ENCODE data around the gene STX12.

STX12 gene

DNA sequence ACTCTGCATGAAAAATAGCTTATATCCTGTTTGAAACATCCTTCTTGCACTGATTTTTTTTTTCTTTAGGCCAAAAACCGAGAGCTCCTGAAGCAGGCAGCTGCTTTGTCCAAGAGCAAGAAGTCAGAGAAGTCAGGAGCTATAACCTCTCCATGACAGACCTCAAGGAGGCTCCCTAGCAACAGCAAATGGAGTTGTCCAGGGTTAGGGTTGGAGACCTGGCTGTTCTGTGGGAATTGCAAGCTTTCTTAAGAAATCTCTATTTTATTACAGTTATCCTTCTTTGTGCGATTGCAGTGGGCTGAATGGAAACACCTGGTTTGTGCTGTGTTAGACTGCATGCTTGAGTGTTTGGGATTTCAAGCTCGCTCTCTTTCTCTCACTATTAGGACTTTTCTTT is 12.6 kb upstream of the STX12 start:
- H3K4me3 ChIP-seq (replicated peaks; ENCODE audit: low read depth, low read length) = no peak overlapping the region
- TF ChIP-seq, protein P1, sequence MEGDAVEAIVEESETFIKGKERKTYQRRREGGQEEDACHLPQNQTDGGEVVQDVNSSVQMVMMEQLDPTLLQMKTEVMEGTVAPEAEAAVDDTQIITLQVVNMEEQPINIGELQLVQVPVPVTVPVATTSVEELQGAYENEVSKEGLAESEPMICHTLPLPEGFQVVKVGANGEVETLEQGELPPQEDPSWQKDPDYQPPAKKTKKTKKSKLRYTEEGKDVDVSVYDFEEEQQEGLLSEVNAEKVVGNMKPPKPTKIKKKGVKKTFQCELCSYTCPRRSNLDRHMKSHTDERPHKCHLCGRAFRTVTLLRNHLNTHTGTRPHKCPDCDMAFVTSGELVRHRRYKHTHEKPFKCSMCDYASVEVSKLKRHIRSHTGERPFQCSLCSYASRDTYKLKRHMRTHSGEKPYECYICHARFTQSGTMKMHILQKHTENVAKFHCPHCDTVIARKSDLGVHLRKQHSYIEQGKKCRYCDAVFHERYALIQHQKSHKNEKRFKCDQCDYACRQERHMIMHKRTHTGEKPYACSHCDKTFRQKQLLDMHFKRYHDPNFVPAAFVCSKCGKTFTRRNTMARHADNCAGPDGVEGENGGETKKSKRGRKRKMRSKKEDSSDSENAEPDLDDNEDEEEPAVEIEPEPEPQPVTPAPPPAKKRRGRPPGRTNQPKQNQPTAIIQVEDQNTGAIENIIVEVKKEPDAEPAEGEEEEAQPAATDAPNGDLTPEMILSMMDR (IDR thresholded peaks at IDR 0.05; ENCODE audit: low read length, missing control alignments) = no peak
- DNase-seq (ENCODE audit: low read depth) = peak; percentile 51

DNA sequence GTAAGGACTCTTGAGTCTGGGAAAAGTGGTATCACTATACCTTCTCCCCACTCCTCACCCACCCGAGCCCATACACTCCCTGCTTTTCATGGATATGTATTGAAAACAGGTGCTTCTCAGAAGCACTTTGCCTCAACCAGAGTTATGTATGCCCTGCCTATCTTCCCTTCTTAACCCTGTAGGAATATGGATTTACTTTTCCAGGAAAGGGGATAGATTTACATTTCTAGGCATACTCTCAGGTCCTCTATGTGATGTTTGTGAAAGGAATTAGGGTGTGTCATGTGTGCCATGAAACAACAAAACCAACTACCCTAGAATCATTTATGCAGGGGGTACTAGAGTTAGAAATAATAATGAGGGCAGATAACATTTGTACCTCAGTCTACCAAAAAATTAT is 11.0 kb upstream of the STX12 start:
- TF ChIP-seq, protein P1 (IDR thresholded peaks at IDR 0.05; ENCODE audit: low read length, missing control alignments) = no peak
- no peak overlapping the region for H3K4me3 ChIP-seq (replicated peaks; ENCODE audit: low read depth, low read length)
- no peak for DNase-seq (ENCODE audit: low read depth)

DNA sequence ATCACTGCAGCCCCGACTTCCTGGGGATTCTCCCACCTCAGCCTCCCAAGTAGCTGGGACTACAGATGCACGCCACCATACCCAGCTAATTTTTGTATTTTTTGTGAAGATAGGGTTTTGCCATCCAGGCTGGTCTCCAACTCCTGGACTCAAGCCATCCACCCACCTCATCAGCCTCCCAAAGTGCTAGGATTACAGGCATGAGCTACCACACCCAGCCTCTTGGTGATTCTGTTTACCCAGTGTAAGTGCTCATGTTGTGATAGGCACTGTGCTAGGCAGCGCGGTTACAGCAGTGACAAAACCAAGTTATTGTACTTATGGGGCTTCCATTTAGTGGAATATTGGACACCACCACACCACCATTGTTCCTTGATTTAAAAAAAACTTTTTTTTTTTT is 9.7 kb upstream of the STX12 start:
- no peak overlapping the region for H3K4me3 ChIP-seq (replicated peaks; ENCODE audit: low read depth, low read length)
- TF ChIP-seq, protein P1 (IDR thresholded peaks at IDR 0.05; ENCODE audit: low read length, missing control alignments) = no peak

DNA sequence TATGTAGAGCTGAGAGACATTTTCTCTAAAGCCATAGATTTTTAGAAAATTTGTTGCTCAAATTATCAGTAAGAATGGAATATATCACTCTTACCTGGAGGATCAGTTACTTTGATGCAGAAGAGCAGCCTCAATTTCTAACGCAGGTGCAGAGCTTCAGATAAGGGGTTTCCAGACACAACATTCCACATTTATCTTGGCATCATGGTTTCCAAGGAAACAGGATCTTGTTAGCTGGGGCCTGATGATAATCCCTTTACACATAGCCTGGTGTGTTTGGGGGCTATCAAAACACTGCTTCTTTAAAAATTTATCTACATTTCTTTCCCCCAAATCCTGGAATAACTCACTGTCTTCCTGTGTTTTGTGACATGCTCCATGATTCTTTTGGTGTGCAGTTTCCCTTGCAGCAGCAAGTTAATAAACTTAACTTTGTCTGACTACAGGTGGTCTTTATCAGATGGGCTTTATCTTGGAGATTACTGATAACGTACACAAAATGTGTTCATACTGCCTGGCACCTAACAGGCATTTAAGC is 2.7 kb upstream of the STX12 start:
- no peak for DNase-seq (ENCODE audit: low read depth)
- TF ChIP-seq, protein P1 (IDR thresholded peaks at IDR 0.05; ENCODE audit: low read length, missing control alignments) = no peak
- H3K4me3 ChIP-seq (replicated peaks; ENCODE audit: low read depth, low read length) = no peak overlapping the region

More for the DNA sequence above, 9.7 kb upstream of the STX12 start:
- no peak for DNase-seq (ENCODE audit: low read depth)

DNA sequence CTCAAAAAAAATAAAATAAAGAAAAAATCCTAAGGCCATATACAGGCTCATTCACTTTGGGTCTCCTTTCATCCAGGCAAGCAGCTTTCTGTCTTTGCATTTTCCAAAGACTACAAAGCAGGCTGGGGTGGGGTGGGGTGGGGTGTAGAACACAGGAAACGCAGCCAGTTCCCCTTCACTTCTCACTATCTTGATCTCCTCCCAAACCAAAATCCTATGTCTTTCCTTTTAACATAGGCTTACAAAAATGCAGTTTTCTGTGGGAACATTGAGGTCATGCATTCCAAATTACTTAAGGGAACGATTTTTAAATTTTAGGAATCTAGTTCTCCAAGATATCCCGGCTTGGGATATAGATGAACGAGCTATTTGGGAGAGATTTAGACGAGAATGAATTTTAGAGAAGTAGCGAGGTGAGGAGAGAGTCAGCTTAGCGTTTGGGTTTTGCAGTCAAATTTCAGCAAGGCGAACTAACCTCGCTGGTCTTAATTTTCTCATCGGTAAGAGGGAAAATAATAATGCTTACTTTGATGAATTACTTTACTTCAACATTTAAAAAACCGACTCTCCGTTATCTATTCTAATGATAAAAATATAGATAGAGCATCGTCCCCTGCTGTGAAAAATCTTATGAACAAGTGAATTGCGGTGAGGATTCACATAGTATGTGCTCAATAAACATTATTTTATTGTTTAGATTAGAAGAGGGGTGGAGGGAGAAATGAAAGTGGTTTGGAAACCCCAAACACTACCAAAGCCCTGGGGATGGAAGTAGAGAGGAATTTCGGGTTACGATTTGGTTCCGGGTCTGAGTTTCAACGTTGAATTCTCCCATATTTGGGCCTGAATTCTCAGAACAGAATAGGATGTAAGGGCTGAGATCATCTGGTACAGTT is 735 bp upstream of the STX12 start:
- DNase-seq (ENCODE audit: low read depth) = peak; percentile 55
- H3K4me3 ChIP-seq (replicated peaks; ENCODE audit: low read depth, low read length) = peak overlapping the region; percentile 90
- TF ChIP-seq, protein P1 (IDR thresholded peaks at IDR 0.05; ENCODE audit: low read length, missing control alignments) = no peak

DNA sequence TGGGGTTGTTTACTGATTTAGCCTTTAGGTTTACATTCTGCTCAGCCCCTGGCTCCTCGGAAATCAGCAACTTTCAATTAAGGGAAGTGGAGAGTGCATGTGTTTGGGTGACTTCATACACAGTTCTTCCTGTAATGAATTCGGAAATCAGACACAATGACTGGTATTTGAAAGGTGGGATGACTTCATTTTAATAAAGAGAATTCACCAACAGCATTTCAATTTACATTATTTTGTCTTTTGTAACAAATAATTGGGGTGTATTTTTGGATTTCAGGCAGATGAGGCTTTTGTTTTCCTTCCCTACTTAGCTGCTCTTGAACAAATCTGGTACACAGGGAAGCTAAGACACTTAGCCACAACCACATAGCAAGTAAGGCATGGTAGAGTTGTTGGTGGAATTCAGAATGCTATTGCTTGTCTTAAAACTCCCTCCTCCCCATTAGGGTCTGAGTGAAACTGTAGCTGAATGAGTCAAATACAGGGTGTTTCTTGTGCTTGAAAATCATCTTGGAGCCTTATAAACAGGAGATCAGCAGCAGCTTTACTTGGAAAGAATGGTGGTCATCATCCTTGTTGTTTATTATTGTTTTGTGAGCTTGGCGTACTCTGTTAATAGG is 917 bp downstream of the STX12 start:
- peak; percentile 26 for DNase-seq (ENCODE audit: low read depth)
- TF ChIP-seq, protein P1 (IDR thresholded peaks at IDR 0.05; ENCODE audit: low read length, missing control alignments) = no peak
- H3K4me3 ChIP-seq (replicated peaks; ENCODE audit: low read depth, low read length) = peak overlapping the region; percentile 90
